Urothelium cell line (cell line): ENCODE results near the gene IGFN1.
A peak's percentile ranks its signal among the peaks of the same experiment; 100 is the strongest.
"Not testable (repeated sequence)": the region's sequence is repeated elsewhere in the genome, so short reads cannot be mapped to it uniquely, and the experiment has no call there.

Experiments used
- DNase-seq: peaks from one replicate; pipeline ENCODE4 v3.0.0; 2011; ENCODE audit warnings: low spot score, mixed read lengths
- FAIRE-seq: peaks from 2 replicates; lab custom pipeline; 2011; peaks lifted over from hg19 to GRCh38; lab: Jason Lieb, UNC

Gene IGFN1

GRCh38 chr1:201239646-201240045 is 49.0 kb downstream of the IGFN1 start:
- not testable (repeated sequence) for FAIRE-seq, DNase-seq

GRCh38 chr1:201240171-201240570 is 49.5 kb downstream of the IGFN1 start:
- no peak for FAIRE-seq

GRCh38 chr1:201241736-201242135 is 51.1 kb downstream of the IGFN1 start:
- DNase-seq (no peak), FAIRE-seq (no peak)

More at GRCh38 chr1:201240171-201240570, 49.5 kb downstream of the IGFN1 start:
- no peak for DNase-seq

GRCh38 chr1:201245082-201245481 is 54.5 kb downstream of the IGFN1 start:
- FAIRE-seq, result no peak

GRCh38 chr1:201248721-201249559 is 58.3 kb downstream of the IGFN1 start:
- FAIRE-seq, result no peak
- DNase-seq, result no peak

More at GRCh38 chr1:201245082-201245481, 54.5 kb downstream of the IGFN1 start:
- DNase-seq, result no peak

- DNase-seq, result no peak
- no peak for FAIRE-seq
Measured at GRCh38 chr1:201250326-201251011, 59.8 kb downstream of the IGFN1 start.

- no peak for DNase-seq
- no peak for FAIRE-seq
Measured at GRCh38 chr1:201251411-201251810, 60.8 kb downstream of the IGFN1 start.

- no peak for DNase-seq
- FAIRE-seq, result no peak
Measured at GRCh38 chr1:201251851-201252430, 61.3 kb downstream of the IGFN1 start.

- no peak for FAIRE-seq
- DNase-seq, result no peak
Measured at GRCh38 chr1:201252944-201253371, 62.3 kb downstream of the IGFN1 start.

- DNase-seq (no peak), FAIRE-seq (no peak)
Measured at GRCh38 chr1:201253411-201253810, 62.8 kb downstream of the IGFN1 start.

- no peak for DNase-seq
Measured at GRCh38 chr1:201253906-201254624, 63.4 kb downstream of the IGFN1 start.

GRCh38 chr1:201254625-201255478 is 64.2 kb downstream of the IGFN1 start:
- FAIRE-seq (no peak), DNase-seq (peak; percentile 83)

More at GRCh38 chr1:201253906-201254624, 63.4 kb downstream of the IGFN1 start:
- no peak for FAIRE-seq

- DNase-seq (no peak), FAIRE-seq (no peak)
Measured at GRCh38 chr1:201255479-201256362, 65.1 kb downstream of the IGFN1 start.

- DNase-seq, FAIRE-seq: not testable (repeated sequence)
Measured at GRCh38 chr1:201258132-201258531, 67.5 kb downstream of the IGFN1 start.

- no peak for FAIRE-seq
- no peak for DNase-seq
Measured at GRCh38 chr1:201258763-201259230, 68.2 kb downstream of the IGFN1 start.

- no peak for FAIRE-seq
- peak; percentile 59 for DNase-seq
Measured at GRCh38 chr1:201259476-201260235, 69.0 kb downstream of the IGFN1 start.

- FAIRE-seq (no peak), DNase-seq (no peak)
Measured at GRCh38 chr1:201260236-201260590, 69.6 kb downstream of the IGFN1 start.

GRCh38 chr1:201260648-201261311 is 70.2 kb downstream of the IGFN1 start:
- no peak for FAIRE-seq
- no peak for DNase-seq
